Stimulated activated CD4-positive, alpha-beta T cell treated with anti-CD3 and anti-CD28 coated beads, Interleukin-15, amount 100 ng/mL, for 48 hours (primary cell): ENCODE measurements around the gene SMIM22.

ENCODE experiments used
- DNase-seq, 2 donors: peaks; one replicate each; pipeline ENCODE4 v3.0.0-alpha.2; 2020; ENCODE audit warnings: low read depth in 2 of 2

The SMIM22 gene, protein sequence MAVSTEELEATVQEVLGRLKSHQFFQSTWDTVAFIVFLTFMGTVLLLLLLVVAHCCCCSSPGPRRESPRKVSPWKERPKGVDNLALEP

DNA sequence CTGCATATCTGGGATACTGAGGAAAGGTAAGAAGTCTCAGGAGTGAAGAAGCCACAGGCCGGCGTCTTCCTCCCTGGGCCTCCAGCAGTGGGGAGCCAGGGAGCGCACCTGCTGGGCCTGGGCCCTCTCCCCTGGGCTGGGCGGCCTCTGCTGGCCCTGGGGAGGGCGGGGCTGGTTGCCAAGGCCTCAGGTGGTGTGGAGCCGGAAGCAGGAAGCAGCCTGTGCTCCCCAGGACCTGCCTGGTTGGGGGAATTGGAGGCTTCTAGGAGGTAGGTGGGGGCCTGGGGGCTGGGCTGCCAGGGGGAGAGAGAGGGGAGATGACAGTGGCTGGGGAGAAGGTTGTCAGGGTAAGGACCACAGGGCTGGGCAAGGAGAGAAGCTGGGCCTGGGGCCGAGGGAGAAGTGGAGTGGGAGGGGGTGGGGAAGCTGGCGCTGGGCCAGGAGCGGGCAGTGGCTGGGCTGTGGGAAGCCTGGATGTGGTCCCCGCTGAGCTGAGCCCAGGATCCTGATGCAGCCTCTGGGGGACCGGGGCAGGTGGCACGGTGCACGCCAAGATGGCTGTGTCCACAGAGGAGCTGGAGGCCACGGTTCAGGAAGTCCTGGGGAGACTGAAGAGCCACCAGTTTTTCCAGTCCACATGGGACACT is at the start of gene SMIM22:
Gene SMIM22, plus strand, starts transcription at position 189 of the 647 bp plus-strand sequence. Its CDS starts 366 bp downstream, at position 555.
- no peak for DNase-seq

DNA sequence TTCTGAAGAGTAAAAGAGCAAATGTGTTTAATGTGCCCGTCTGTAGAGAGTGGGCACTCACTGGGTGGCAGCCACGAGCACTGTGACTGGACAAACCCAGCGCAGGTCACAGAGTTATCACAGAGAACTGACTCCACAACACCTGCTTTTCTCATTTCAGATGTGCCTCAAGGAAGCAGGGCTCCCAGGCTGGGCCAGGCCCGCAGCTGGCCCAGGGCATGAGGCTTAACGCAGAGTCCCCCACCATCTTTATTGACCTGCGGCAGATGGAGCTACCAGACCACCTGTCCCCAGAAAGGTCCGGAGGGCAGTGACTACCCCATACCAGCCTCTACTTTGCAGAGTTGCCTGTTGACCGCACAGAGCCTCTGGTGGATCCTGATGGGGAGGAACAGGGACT is 49.0 kb upstream of the SMIM22 start:
- no peak for DNase-seq

DNA sequence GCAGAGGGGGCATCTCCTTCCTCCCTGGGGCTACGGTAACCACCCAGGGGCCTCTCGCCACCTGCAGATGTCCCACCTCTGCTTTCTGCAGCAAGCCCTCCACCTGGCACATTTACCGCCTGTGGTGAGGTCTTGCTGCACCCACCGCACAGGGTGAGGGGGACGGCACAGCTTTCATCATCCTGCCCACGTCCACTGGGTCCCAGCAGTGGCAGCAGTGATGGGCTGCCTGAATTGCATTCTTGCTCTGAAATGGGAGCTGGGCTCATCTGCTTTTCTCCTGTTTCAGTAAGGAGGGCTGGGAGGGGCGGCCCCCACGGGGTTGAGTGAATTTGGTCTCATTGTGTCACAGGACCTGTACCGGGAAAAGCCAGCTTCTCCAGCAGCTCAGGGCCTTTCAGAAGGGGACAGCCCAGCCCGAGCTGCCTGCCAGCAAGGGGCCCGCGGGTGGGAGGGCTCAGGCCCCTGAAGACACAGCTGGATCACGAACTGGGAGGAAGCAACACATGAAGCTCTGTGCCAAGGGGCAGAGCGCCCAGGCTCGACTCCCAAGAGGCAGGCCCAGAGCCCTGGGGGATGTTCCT is 48.1 kb upstream of the SMIM22 start:
- DNase-seq = no peak

DNA sequence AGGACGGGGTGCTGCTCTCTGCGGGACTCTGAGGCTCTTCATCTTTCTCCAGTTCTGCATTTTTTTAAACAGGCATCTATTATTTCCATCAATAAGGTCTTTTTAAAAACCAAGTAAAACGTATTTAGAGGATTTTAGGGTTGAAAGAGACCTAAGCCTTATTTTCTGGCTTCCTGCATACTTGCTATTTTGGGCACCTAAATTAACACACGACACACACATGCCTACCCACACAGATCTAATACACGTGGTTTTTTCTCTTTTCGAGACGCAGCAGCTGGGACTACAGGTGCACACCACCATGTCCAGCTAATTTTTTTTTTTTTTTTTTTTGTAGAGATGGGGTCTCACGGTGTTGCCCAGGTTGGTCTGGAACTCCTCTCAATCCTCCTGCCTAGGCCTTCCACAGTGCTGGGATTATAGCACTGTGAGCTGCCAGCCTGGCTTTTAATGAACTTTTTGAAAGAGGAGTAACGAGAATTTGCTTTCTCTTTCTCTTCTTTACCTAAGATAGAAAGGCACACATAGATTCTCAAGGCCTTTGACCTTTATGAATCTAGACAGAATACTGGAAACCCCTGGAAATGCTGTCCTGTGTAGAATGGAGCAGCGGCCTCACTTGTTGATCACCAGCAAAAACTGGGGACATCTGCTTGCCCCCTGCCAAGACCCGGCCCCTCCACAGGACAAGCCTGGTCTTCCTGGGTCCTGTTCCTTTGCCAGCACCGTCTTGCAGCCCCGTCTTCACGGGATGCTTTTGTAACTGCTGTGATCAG is 47.1 kb upstream of the SMIM22 start:
- DNase-seq = no peak

DNA sequence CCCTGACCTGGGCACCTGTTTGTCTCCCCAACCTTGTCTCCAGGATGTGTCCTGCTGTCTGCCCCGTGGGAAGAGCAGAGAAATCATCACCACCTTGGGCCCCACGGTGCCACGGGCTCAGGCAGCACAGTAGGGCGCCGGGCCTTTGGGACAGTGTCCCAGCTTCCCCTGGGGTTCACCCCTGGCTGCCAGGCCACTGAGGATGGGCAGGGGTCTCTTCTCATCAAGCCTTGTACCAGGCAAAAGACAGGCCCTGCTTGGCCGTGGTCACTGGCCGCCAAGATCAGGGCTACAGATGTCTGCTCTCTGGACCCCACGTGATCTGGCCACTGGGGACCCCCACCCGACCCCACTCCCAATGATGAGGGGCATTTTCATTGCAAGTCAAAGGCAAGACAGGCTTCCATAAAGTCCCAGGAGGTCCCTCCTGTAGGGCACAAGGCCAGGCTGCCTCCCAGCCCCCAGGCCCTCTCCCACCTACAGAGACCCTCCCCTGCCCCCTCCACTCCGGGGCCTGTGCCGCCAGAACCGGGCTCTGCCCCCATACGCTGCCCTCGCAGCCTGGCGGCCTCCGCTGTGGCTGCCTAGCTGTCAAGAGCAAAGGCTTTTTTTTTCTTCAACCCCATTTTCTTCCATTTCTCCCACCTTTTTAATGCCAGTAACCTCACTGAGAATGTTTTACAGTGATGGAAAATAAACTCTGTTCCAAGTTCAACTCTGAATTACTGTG is 46.3 kb upstream of the SMIM22 start:
- DNase-seq = no peak

DNA sequence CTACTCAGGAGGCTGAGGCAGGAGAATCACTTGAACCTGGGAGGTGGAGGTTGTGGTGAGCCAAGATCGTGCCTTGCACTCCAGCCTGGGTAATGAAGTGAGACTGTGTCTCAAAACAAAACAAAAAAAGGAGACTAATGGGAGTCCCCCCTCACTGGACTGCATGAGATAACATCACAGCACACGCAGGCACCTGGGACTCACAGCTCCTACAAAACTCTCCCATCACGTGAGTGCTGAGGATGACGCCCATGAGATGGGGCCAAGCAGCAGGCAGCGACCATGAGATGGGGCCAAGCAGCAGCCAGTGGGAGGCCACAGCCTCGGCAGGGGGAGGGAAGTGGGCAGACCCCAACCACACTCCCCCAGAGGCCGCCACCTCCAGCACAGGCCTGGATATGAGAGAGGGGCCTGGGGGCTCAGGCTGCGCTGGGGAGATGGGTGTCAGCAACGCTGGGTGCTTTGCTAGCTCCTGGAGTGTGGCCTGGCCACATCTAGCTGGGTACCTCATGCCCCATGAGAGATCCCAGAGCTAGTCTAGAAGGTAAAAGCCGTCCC is 45.4 kb upstream of the SMIM22 start:
- DNase-seq = no peak

DNA sequence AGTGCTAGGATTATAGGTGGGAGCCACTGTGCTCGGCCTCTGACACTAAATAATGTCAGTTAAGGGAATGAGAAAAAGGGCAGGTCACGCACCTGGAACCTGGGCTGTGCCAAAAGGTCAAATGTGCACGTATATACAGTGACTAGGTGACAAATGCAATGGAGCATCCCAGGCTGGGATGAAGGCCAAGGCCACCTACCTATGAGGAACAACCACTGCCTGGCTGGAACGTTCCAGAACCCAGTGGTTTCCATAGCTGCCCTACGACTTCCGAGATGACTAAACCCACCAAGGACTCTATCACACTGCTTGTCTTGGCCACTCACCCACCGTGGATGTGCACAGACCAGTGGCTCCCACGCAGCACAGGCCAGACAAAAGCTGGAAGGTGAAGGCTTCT is 44.3 kb upstream of the SMIM22 start:
- DNase-seq = no peak

DNA sequence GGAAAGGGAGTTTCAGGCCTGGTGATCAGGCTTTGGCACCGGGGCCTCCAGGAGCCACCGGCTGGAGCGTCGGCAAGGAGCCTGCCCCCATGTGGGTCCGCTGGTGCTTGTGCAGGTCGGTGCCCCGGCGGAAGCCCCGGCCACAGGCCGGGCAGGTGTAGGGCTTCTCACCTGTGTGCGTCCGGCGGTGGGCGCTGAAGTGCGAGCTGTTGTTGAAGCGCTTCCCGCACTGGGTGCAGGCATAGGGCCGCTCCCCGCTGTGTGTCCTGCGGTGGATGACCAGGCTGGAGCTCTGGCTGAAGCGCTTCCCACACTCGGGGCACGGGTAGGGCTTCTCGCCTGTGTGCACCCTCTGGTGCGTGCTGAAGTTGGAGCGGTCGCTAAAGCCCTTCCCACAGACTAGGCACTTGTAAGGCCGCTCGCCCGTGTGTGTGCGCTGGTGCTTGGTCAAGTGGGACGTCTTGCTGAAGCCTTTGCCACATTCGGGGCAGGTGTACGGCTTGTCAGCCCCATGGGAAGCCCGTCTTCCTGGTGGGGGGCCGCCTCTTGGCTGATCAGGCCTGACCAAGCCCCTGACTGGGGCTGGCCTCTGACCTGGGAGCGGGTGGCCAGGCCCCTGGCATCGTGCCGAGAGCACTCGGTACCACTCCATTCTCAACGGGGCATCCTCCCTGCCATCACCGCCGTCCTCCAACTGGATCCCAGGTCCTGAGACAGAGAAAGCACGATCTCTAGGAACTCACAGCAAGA is 42.6 kb upstream of the SMIM22 start:
- DNase-seq = no peak

DNA sequence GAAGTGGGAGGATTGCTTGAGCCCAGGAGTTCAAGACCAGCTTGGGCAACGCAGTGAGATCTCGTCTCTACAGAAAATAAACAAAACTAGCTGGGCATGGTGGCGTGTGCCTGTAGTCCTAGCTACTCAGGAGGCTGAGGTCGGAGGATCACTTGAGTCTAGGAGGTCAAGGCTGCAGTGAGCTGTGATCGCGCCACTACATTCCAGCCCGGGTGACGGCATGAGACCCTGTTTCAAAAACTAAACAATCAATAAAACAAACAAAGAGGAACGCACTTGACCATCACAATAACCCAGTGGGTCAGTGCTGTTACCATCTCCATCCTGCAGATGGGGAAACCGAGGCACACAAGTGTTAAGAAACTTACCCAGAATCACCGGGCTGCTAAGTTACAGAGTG is 41.9 kb upstream of the SMIM22 start:
- no peak for DNase-seq

DNA sequence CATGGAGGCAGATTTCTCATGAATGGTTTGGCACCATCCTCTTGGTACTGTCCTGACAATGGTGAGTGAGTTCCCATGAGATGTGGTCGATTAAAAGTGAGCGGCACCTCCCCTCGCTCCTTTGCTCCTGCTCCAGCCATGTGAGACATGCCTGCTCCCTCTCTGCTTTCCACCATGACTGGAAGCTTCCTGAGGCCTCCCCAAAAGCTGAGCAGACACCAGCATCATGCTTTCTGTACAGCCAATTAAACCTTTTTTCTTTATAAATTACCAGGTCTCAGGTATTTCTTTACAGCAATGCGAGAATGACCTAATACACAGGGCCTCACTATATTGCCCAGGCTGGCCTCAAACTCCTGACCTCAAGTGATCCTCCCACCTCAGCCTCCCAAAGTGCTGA is 40.3 kb upstream of the SMIM22 start:
- DNase-seq = no peak

DNA sequence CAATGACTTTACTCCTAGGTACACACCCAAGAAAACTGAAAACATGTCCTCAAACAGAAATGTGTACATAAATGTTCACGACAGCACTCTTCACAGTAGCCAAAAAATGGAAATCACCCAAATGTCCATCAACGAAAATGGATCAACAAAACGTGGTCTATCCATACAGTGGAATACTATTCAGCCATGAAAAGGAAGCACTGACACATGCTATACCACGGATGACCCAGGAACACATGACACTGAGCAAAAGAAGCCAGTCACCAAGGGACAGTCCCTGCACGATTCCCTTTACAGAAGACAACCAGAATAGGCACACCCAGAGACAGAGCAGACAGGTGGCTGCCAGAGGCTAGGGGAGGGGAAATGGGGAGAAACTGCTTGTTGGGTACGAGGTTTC is 39.5 kb upstream of the SMIM22 start:
- DNase-seq = no peak

DNA sequence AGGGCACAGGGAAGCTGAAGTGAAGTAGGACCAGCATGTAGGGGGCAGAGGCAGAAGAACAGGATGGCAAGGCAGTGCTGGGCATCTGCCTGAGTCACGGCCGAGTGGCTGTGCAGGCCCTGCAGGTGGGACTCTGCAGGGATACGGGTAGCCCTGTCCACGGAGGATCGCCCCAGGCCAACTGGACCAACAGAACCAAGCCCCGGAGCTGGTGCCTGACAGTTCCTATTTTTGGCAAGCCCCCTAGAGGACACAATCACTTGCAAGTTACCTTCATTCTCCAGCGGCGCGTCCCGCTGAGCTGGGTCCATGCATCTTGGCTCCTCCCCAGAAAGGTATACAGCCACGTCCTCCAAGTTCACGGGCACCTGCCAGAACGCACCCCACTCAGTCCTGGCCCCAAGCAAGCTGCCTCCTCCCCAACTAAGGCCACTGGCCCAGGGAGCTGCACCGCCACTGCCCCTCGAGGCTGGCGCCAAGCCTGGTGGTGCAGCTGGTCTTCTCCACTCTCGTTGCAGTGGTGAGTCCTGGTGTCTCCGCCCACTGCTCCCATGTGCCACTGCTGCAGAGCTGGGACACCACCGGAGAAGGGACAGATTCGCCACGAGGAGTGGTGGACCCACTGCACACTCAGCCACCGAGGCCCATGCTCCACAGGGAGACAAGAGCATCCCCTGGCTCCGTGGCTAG is 34.8 kb upstream of the SMIM22 start:
- DNase-seq = no peak

DNA sequence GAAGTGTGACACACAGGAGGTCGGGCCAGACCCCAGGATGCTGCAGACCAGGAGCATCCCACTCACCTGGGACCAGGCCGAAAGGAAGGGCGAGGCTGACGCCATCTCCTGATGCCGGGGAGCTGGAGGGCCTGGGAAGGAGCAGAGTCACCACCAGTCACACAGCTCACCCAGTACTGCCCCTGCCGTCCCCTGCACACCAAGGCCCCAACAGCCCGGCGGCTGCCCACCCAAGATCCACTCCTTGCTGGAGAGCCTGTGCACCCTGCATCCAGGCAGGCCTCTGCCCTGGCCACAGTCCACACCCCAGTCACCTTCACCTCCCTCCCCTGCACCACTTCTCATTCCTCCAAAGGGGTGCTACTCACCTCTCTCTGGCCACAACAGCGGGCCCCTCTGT is 33.0 kb upstream of the SMIM22 start:
- no peak for DNase-seq

DNA sequence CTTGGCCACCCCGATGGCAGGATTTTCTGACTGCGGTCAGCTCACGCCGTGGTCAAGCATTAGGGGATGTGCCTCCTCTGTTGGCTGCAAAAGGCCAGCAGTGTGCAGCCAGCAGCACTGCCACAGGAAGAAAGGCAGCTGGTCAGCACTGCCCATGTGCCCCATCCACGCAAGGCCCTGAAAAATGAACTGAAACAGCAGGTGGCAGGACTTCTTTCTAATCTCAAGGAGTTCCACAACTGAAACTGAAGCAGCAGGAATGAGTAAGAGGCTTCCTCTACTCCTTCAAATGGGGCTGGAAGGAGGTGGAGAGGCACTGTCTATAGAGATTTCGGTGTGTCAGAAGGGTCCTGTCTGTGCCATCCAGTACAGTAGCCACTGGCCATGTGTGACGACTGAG is 31.4 kb upstream of the SMIM22 start:
- DNase-seq = no peak

DNA sequence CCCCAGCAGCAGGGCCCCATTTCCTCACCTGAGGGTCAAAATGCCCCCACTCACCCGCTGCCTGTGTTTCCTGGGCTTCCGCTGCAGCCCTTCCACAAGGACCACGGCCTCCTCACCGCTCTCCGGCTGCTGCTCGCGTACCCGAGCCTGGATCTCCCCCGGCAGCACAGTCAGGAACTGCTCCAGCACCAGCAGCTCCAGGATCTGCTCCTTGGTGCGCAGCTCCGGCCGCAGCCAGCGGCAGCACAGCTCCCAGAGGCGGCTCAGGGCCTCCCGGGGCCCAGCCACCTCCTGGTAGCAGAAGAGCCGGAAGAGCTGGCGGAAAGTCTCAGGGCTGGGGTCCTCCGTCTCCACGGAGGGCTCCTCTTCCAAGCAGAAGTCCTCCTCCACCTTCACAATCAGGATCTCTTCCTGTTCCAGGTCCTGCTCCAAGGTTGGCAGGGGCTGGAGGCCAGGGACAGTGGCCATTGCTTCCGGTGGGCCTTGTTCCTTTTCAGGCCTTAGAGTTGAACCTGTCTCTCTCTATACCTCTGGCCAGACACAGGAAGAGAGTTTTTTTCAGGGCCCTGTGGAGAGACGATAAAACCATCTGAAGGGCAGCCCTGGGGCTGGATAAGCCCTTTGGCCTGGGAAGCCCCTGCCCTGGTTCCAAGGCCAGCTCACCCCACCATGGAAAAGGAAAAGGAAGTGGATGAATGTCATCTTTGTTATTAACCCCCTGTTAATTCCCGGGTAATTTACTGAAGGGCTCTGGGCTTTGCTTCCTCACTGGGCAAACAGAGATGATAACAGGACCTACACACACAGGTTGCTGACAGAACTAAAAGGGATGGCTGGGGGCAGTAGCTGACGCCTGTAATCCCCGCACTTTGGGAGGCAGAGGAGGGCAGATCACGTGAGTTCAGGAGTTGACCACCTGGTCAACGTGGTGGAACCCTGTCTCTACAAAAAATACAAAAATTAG is 29.4 kb upstream of the SMIM22 start:
- no peak for DNase-seq

DNA sequence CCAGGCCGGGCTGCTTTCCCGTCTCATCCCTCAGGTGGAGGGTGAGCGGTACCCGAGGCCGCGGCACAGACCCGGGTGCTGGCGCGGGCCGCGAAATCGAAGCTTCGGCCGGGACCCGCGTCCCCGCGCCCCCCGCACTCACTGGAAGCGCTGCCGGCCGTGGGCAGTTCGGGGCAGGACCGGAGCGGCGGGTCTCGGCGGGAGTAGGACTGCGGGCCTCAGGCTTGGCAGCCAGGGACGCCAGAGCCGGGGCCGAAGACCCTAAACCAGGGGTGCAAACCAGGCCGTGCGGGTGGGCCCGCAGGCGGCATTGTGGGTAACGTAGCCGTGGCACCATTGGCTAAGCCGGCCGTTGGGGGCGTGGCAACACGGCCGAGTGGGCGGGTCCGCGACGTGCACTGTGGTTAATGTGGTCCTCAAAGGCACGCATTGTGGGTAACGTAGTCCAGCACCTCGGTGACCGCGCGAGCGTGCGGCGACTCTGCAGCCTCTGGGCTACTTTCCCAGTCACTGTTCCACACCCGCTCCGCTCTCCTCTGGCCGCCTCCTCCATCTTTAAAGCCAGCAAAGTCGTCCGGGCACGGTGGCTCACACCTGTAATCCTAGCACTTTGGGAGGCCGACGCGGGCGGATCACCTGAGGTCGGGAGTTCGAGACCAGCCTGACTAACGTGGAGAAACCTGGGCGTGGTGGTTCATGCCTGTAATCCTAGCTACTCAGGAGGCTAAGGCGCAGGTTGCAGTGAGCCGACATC is 28.1 kb upstream of the SMIM22 start, which contains the start of gene ZNF500:
Gene ZNF500, minus strand, starts transcription at position 288 of the 754 bp plus-strand sequence. CDS start 1,184 bp downstream, outside the sequence.
- peak; percentile 90 to 97 for DNase-seq

DNA sequence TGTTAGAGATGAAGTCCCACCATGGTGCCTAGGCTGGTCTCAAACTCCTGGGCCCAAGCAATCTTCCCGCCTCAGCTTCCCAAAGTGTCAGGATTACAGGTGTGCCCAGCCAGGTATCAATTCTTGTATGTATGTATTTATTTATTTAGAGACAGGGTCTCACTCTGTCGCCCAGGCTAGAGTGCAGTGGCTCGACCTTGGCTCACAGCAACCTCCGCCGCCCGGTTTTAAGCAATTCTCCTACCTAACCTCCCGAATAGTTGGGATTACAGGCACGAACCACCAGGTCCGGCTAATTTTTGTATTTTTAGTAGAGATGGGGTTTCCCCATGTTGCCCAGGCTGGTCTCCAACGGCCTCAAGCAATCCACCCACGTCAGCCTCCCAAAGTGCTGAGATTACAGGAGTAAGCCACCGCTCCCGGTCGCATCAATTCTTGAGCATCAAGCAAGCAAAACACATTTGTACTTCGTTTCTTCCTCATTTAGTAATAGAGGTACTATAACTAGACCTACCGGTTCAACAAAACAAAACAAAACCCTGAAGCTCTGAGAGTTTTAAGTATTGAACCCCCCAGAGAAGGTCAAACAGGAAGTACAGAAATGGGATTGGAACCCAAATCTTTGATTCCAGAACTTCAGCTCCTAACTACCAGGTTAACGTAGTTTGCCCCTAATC is 27.2 kb upstream of the SMIM22 start:
- DNase-seq = no peak
